Measurements from ENCODE around the gene PREX1. TPM values are rescaled to one million over a fixed set of nuclear protein-coding genes. Genes with fewer than 3 reads are reported as not detected.

The PREX1 gene
- total RNA-seq, 4 donors from 2014 or later: 29.5 to 121 (median 40.9) TPM

GRCh38 chr20:48681201-48681872 is 146.5 kb downstream of the PREX1 start:
- DNase-seq (ENCODE audit: low spot score): no peak
- ATAC-seq (ENCODE audit: low FRiP score): no peak
- TF ChIP-seq CTCF (IDR thresholded peaks at IDR 0.05): no peak

GRCh38 chr20:48680650-48681049 is 147.1 kb downstream of the PREX1 start:
- DNase-seq (ENCODE audit: low spot score): no peak
- no peak for TF ChIP-seq CTCF (IDR thresholded peaks at IDR 0.05)
- ATAC-seq (ENCODE audit: low FRiP score): no peak

GRCh38 chr20:48679599-48679998 is 148.2 kb downstream of the PREX1 start:
- DNase-seq (ENCODE audit: low spot score): no peak
- no peak for ATAC-seq (ENCODE audit: low FRiP score)
- no peak for TF ChIP-seq CTCF (IDR thresholded peaks at IDR 0.05)

GRCh38 chr20:48679011-48679410 is 148.8 kb downstream of the PREX1 start:
- TF ChIP-seq CTCF (IDR thresholded peaks at IDR 0.05): no peak
- DNase-seq (ENCODE audit: low spot score) (no peak), ATAC-seq (ENCODE audit: low FRiP score) (no peak)

- ATAC-seq (ENCODE audit: low FRiP score) (no peak), DNase-seq (ENCODE audit: low spot score) (no peak)
- TF ChIP-seq CTCF (IDR thresholded peaks at IDR 0.05): no peak
These were observed 149.4 kb downstream of the PREX1 start for GRCh38 chr20:48678421-48678820.

- ATAC-seq (ENCODE audit: low FRiP score): no peak
- DNase-seq (ENCODE audit: low spot score): no peak
- no peak for TF ChIP-seq CTCF (IDR thresholded peaks at IDR 0.05)
These were observed 150.9 kb downstream of the PREX1 start for GRCh38 chr20:48676795-48677460.

GRCh38 chr20:48676125-48676524 is 151.7 kb downstream of the PREX1 start:
- ATAC-seq (ENCODE audit: low FRiP score): no peak
- no peak for TF ChIP-seq CTCF (IDR thresholded peaks at IDR 0.05)

More at GRCh38 chr20:48676125-48676524, 151.7 kb downstream of the PREX1 start:
- no peak for DNase-seq (ENCODE audit: low spot score)
